ELF-1 (cell line): ENCODE results near the gene PRUNE2.

ENCODE experiments used
- DNase-seq: peaks from one replicate; pipeline ENCODE4 v3.0.0-alpha.2; 2016; ENCODE audit warnings: low read depth, low spot score

PRUNE2 gene

DNA sequence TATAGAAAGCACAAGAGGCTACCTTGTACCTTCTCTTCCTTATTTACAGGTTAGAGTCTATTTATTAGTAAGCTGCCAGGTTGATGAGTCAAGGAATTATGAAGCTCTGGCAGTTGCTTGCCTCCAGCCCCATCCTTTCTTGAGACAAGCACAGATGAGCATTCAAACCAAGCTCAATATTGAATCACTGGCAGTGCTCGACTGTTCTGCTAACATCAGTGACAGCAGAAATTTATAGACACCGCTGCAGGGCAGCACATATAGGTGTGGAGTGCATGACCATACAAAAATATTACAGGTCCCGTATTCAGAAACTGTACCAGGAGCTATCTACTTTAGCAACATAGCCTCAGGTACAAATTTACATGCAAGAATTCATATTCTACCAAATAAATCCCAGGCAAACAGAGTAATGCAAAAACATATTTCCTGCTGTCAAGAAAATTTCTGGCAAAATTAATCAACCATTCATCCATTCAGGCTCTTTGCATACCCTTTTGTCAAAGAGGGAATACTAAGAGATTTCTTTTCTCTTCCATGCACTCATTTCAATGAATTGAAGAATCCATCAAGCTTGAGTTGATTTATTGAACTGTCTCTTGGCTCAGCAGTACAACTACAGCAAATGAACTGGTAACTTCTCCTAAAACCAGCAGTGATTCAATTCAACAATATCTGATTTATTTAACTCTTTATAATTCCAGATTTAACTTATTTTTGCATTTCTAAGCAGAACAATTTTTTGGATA, 168.6 kb downstream of the PRUNE2 start:
- DNase-seq, result no peak

DNA sequence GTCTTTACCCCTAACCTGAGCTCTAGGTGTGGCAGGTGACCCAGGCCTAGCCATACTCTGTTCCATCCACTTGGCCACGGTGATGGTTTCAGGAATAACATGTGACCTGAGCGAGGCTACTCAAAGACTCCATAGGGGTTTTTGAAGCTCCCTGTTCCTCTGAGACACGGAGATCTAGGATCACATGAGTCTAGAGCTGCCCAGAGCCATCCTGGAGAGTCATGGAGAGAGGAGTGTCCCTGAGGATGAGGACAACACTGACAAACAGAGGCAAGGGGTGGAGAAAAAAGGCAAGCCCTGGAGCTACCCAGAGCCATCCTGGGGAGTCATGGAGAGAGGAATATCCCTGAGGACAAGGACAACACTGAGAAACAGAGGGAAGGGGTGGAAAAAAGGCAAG, 171.2 kb downstream of the PRUNE2 start:
- no peak for DNase-seq

DNA sequence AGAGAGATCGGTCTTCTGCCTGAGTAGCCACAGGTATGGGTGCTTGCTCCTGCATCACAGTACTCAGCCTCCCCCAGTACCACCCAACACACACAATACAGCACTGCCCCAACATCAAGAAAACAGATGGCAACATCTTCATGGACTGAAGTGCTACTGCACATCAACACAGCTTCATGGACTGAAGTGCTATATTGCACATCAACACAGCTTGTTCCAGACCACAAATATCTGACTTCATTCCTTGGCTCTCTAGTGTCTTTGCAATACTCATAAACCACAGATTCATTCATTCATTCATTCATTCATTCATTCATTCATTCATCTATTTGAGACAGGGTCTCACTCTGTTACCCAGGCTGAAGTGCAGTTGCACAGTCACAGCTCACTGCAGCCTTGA, 172.8 kb downstream of the PRUNE2 start:
- DNase-seq, result no peak

DNA sequence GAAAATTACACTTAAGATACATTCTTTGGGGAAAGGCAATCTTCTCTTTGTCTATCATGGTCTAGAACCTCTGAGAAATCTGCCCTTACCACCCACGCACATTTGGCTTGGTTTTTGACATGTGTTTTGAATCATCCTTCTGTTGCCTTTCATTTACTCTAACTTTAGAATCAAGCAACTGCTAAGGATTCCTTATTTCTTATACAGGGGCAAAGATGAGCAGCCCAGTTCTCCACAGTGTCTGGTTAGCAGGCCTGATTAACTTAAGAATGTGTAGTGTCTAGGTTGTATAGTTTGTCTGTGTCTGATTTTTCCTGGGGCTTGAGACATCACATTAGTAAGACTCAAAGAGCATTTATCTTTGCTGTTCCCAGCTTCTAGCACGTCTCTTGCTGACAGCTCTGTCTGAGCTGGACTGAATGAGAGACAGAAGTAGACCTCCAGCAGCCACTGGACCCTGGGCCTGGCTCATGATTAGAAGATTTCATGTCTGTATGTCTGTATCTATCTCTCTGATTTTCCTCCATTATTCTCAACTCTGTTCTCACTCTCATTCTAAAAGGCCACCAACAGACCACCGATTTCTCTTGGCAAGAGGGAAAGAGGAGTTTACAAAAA, 173.5 kb downstream of the PRUNE2 start:
- DNase-seq, result no peak

DNA sequence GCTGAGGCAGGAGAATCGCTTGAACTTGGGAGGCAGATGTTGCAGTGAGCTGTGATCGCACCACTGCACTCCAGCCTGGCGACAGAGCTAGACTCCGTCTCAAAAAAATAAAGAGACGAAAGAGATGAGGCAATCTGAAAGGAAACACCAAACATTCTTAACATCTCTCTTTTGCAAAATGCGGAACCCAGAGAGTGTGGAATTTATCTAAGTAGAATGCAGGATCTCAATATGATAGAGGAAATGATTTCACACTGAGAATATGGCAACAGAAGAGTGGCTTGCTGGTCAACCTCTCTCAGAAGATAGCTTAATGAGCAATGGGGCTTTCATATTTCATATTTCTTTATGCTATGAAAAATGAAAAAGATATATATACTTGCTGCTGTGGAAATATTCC, 175.1 kb downstream of the PRUNE2 start:
- DNase-seq, result no peak

DNA sequence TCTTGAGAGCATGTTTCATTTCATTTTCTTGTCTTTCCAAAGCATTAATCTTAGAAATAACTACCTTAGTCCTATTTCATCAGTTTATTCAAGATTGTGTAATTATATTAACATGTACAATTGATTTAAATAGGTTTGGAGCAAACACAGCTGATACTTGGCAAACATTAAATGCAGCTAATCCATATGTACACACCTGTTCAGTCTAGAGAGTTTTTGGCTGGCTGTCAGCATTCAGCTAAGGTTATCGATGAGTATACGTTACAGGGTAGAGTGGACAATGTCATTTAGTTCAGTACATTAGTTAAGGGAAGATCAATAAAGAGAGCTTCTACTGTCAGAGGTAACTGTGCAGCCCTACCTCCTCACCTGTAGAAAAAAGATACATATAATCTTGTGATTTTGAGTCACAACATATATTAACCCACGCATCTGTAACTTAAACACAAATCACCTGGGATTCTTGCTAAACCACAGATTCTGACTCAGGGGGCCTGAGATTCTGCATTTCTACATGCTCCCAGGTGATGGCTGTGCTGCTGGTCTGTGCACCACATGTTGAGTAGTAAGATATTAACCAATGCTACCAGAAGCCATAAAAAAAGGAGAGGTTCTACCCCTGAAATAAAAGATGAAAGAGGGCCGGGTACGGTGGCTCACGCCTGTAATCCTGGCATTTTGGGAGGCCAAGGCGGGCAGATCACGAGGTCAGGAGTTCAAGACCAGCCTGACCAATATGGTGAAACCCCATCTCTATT, 175.8 kb downstream of the PRUNE2 start:
- no peak for DNase-seq

DNA sequence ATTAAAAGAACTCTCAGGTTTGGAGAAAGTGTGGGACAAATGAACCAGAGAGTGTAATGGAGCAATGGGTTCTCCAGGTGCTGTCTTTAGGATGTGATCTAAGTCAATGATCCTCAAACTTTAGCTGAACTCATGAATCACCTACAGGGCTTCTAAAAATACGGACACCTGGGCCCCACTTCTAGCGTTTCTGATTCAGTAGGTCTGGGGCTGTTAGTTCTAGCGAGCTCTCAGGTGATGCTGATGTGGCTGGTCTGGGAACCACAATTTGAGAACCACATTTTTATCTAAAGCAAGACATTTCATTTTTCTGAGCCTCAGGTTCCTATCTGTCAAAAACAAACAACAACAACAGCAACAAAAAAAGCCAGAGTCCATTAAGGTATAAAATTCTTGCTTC, 176.8 kb downstream of the PRUNE2 start:
- no peak for DNase-seq

DNA sequence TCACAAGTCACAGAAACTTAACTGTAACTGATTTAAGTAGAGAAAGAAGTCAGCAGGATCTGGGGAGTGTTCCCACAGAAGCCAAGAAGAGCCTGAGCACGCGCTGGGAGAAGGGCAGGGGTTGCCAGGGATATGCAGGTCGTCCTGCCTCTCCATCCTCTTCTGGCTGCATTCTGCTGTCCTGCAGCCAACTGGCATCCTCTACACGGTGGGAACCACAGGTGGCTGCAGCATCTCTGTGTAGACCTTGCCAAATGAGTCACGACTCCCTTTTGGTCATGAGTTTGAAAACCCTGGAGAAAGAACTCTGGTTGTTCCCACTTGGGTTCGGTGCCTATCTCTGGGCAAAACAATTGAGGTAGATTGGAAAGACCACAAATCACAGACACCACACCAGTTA, 180.0 kb downstream of the PRUNE2 start:
- no peak for DNase-seq

DNA sequence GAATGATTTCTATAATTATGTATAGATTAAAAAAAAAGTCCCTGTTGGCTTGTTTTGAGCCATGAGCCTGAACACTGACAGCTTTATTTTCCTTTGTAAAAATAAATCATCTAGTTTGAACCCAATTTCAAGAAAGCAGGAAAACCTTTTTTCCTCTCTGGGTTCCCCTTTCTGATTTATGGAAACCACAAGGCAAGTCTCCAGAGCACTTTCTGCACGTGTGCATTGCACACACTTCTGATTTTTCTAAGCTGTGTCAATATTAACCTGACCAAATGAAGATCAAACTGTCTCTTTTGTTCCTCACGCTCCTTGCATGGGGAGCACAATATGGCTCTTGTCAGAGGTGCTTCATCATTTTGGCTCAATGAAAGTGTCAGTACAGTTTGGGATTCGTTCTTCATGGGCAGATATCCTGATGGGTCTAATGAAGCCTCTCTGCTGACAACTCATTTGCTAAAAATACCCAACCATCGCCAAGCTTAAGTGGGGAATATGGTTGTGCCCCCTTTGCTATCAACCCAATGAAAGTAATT, 180.8 kb downstream of the PRUNE2 start:
- no peak for DNase-seq

DNA sequence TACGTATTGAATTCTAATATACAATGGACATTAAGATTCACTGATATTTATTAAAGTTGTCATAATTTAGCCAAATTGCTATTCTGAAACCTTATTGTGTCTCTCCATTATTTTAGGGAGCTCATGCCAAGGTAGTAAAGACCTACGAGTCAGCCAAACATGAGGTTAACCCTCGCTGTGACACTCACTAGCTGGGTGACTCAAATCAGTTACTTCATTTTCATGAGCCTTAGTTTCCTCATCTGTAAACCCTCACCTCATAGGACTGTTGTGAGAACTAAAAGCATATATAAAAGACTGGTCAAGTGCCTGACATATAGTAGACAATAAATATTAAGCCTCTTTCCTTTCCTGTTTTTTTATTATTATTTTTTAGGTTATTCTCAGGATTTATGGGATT, 185.7 kb downstream of the PRUNE2 start:
- DNase-seq, result no peak

DNA sequence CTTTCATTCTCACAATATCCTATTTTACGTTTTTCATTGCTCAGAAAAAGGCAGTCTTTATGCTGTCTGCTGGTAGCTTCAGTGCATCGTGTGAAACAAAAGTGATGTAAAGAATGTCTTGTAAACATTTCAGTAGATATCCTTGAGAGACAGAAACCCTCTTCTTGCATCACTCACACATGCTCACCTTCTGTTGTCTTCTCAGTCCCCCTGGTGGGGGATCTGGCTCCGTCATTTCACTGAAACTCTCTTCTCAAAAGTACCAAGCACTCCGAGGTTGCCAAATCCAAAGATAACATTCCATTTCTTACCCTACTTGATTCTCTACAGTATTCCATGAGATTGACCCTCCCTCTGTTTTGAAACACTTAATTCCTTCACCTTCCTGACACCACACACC, 187.7 kb downstream of the PRUNE2 start:
- DNase-seq, result no peak

DNA sequence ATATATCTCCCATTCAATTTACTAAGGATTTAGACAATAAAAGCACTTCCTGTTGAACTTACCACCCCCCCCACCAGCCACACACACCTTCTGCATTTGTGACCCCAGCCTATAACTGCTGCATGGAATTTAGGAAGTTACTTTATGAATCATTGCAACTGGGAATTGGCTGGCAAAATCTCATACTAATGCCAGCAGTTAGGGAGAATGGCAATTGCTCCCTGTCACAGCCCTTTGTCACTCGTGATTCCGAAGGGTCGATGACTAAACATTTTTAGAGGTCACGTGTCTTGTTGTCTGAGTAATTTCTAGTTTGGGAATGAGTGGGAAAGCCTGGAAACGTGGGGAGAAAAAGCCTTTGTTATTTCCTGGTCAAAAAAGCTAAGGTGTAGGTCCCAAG, 188.3 kb downstream of the PRUNE2 start:
- DNase-seq, result no peak

DNA sequence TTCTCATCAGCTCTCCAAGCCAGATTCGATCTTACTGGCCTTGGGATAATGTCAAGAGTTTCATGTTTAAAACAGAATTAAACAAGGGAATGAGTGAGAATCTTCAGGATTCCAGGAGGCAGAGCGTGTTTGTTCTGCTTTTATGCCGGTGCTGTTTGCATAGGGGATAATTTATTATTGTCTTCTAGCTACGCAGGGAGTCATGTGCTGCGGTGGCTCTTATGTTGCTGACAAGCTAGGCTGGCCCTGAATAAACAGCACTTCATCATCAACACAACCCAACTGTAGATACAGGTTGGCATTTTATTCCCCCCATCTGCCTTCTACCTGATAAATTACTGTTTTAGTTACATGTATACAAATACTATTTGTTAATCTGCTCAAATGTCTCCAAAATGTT, 188.7 kb downstream of the PRUNE2 start:
- no peak for DNase-seq

DNA sequence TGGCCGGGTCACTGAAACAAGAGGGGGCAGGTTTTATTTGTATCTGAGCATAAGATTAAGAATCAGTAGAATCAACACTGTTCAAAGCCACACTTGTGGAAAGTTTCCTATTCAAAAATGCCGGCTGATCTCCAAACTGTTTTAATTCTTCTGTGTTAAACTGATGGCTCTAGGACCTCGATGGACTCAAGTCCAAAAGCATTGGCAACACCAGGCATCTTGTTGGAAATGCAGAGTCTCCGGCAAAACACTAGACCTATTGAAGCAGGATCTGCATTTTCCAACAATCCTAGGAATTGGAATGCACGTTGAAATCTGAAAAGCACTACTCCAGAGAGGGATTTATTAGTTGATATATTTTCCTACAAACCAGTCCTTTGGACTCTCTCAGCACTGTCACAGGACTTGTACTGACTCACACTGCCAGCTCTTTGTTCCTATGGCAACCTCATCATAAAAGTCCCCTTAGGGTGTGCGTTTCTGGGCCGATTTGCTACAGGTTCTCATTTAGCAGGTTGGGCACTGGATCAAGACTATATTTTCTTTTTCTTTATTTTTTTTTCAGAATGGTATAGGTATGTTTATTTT, 189.7 kb downstream of the PRUNE2 start:
- no peak for DNase-seq

DNA sequence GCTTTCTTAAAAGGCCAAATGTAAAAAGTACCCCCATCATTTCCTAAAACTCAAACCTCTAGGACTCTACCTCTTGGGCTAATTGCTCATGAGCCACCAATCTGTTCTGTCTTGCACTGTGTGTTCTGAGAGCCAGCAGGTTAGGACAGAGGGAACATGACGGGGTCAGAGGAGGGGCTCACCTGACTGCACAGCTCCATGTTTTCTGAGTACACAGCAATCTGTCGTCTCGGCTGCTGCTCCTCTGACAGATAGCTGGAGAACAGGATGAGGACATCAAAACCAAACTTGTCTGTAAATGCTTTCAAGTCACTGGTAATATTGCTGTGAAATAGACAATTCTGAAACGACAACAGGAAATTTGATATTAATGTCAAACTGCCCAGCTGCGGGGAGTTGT, 192.5 kb downstream of the PRUNE2 start:
- no peak for DNase-seq

DNA sequence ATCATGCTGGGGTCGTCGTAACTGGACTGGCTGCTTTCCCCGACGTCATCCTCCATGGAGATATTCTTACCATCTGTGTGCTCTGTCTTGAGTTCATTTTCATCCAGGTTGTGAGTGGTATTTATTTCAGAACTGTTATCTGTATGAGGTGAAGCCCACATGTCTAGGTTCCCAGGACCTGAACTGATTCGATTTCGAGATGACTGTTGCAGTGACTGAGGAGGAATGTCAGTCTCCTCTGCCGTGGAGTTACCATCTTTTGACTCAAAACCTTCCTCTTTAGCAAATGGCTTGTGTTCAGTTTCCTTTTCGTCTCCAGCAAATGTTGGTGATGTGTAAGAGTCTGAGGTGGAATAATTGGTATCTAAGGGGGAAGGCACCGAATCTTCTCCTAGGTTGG, 196.9 kb downstream of the PRUNE2 start:
- no peak for DNase-seq

DNA sequence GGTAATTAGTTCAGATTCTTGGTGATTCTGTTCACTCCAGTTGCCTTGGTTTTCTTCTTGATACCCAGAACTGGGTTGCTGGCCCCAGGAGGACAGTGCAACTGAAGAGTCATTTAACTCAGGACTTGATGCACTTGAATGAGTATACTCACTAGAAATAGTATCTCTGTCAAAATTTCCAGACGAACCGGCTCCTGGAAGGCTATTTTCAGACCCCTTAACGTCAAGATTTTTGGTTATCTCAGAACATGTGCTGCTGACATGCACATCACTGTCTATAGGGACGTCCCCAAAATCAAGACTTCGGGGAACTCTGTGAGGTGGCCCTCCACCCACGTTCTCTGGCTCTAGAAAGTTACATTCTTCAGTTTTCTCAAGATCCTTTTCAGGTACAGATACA, 198.4 kb downstream of the PRUNE2 start:
- DNase-seq, result no peak

DNA sequence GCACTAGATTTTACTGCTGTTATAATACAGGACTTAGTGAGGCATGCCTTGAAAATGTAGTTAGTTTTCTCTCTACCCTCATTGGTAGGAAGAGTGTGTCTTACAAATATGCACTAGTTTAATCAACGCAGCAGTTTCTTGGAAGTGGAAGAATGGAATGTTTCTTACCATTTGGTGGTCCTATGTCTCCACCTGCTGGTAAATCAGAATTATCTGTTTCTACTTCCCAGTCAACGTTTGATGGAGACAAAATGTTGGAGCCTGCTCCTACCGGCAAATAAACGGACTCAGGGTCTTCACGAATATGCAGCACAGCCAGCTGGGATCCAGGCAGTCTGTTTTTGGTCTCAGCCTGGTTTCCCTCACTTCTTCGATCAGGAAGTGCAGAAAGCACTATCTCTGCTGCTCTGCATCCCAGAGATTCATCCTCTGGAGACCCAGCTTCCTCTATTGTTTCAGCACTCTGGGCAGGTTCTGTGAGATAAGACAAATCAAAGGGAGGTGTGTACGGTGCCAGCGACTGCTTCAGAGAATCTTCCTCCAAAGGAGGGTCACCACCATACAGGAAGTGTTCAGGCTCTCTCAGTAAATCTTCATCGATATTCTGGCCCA, 201.2 kb downstream of the PRUNE2 start:
- DNase-seq, result peak; percentile 52

DNA sequence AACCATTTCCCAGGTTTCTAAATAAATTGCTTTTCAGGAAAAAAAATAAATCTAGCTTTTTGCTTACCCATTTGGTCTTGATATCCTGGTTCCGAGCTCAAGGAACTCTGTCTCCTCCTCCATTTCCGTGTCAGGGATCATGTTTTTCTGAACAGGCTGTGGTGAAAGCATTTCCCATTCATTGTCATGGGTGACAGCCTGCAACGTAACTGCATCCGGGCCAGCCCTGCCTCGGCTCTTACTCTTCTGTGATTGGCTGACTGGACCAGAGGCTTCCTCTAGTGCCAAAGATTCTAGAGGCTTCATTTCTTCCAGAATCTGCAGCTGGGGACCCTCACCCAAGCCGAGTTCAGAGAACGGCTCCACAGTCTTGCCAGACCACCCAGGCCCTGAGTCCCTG, 202.6 kb downstream of the PRUNE2 start:
- DNase-seq, result no peak

DNA sequence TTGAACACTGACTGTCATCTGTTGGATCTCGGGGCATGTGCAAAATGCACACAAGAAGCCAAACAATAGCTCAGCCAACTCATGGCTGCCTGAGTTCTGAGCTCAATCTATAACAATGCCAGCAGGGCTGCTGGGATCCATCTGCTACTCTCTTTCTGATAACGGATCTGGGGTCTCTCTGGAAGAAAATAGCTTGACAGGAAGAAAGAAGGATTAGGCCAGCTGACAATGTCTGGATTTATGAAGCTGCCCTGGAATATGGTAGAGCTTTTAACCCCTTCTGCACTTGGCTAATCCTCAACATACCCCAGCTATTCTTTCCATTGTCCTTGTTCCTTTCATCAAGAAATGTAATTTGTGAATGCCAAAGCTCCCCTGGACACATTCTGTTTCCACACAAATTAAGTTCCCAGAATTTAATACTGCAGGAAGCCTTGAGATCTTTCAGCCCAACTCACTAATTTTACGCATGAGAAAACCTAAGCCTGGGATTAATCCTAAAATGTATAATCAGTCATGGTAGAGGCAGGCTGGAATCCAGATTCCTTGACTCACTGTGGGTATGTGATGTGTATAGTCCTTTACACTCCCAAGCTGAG, 204.4 kb downstream of the PRUNE2 start:
- no peak for DNase-seq

DNA sequence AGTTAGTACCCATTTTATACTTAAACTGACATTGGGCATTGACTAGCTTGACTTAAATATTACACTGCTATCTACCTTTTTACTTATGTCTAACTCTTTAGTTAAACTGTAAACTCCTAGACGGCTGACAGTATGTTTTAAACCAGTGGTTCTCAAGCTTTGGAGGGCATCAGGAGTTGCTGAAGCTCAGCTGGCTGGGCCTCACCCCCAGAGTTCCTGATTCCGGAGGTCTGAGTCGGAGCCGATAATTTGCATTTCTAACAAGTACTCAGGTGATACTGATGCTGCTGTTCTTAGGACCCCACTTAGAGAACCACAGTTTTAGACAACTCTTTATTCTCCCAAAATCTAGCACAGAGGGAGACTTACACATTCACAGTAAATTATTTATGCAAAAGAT, 205.0 kb downstream of the PRUNE2 start:
- no peak for DNase-seq
